ENCODE measurements around the gene EGFR.
"Not testable (repeated sequence)": the region's sequence is repeated elsewhere in the genome, so short reads cannot be mapped to it uniquely, and the experiment has no call there.

The EGFR gene

DNA sequence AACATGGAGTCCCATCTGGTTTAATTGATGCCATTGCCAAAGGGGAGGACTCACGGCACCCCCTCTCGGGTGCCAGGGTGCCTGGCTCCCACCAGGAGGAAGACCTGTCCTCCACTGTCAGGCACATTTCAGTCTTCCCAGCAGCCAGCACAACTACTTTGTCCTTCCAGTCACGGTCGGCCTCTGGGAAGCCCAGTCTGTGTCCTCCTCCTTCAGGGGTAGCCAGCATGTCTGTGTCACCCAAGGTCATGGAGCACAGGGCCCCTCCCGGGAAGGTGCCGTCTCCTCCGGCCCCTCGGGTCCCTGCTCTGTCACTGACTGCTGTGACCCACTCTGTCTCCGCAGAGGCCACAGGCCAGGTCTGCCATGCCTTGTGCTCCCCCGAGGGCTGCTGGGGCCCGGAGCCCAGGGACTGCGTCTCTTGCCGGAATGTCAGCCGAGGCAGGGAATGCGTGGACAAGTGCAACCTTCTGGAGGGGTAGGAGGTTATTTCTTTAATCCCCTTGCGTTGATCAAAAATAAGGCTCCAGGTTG, 142.4 kb downstream of the EGFR start:
- H3K27me3 ChIP-seq (ENCODE audit: control insufficient read depth in 2 of 2, insufficient read depth in 2 of 2, low read length in 2 of 2) = no peaks in the 10 kb centered on the region
- H3K4me3 ChIP-seq (ENCODE audit: low read length in 2 of 2) = no peak overlapping the region
- H3K27ac ChIP-seq (ENCODE audit: low read depth in 2 of 2, low read length in 2 of 2) = no peak overlapping the region
- no peak overlapping the region for H3K9ac ChIP-seq (ENCODE audit: low read depth in 1 of 2, low read length in 2 of 2)
- H3K36me3 ChIP-seq (ENCODE audit: control insufficient read depth in 2 of 2, insufficient read depth in 2 of 2, low read length in 2 of 2) = peaks cover 43 to 58% of the 10 kb centered on the region in 2 donors
- H3K4me1 ChIP-seq (ENCODE audit: control insufficient read depth in 2 of 2, insufficient read depth in 2 of 2, low read length in 2 of 2) = no peaks in the 10 kb centered on the region
- H3K9me3 ChIP-seq (ENCODE audit: control insufficient read depth in 2 of 2, low read length in 2 of 2) = no peaks in the 10 kb centered on the region

- Histone ChIP-seq H3K27me3 (ENCODE audit: control insufficient read depth in 2 of 2, insufficient read depth in 2 of 2, low read length in 2 of 2) (no peaks in the 10 kb centered on the region), H3K9me3 (ENCODE audit: control insufficient read depth in 2 of 2, low read length in 2 of 2) (no peaks in the 10 kb centered on the region), H3K9ac (ENCODE audit: low read depth in 1 of 2, low read length in 2 of 2) (no peak overlapping the region), H3K27ac (ENCODE audit: low read depth in 2 of 2, low read length in 2 of 2) (no peak overlapping the region), H3K4me3 (ENCODE audit: low read length in 2 of 2) (no peak overlapping the region), H3K36me3 (ENCODE audit: control insufficient read depth in 2 of 2, insufficient read depth in 2 of 2, low read length in 2 of 2) (peaks cover 46 to 65% of the 10 kb centered on the region in 2 donors), H3K4me1 (ENCODE audit: control insufficient read depth in 2 of 2, insufficient read depth in 2 of 2, low read length in 2 of 2) (no peaks in the 10 kb centered on the region)
Measured at GRCh38 chr7:55162476-55162875, 143.7 kb downstream of the EGFR start.

GRCh38 chr7:55163733-55164132, 144.9 kb downstream of the EGFR start:
- Histone ChIP-seq H3K9me3 (ENCODE audit: control insufficient read depth in 2 of 2, low read length in 2 of 2) (no peaks in the 10 kb centered on the region), H3K27ac (ENCODE audit: low read depth in 2 of 2, low read length in 2 of 2) (no peak overlapping the region), H3K4me3 (ENCODE audit: low read length in 2 of 2) (no peak overlapping the region), H3K27me3 (ENCODE audit: control insufficient read depth in 2 of 2, insufficient read depth in 2 of 2, low read length in 2 of 2) (no peaks in the 10 kb centered on the region), H3K4me1 (ENCODE audit: control insufficient read depth in 2 of 2, insufficient read depth in 2 of 2, low read length in 2 of 2) (no peaks in the 10 kb centered on the region), H3K9ac (ENCODE audit: low read depth in 1 of 2, low read length in 2 of 2) (no peak overlapping the region), H3K36me3 (ENCODE audit: control insufficient read depth in 2 of 2, insufficient read depth in 2 of 2, low read length in 2 of 2) (peaks cover 39 to 52% of the 10 kb centered on the region in 2 donors)

GRCh38 chr7:55164527-55164926, 145.7 kb downstream of the EGFR start:
- Histone ChIP-seq H3K9ac (ENCODE audit: low read depth in 1 of 2, low read length in 2 of 2) (no peak overlapping the region), H3K4me1 (ENCODE audit: control insufficient read depth in 2 of 2, insufficient read depth in 2 of 2, low read length in 2 of 2) (no peaks in the 10 kb centered on the region), H3K27me3 (ENCODE audit: control insufficient read depth in 2 of 2, insufficient read depth in 2 of 2, low read length in 2 of 2) (no peaks in the 10 kb centered on the region), H3K36me3 (ENCODE audit: control insufficient read depth in 2 of 2, insufficient read depth in 2 of 2, low read length in 2 of 2) (peaks cover 40 to 46% of the 10 kb centered on the region in 2 donors), H3K9me3 (ENCODE audit: control insufficient read depth in 2 of 2, low read length in 2 of 2) (no peaks in the 10 kb centered on the region), H3K4me3 (ENCODE audit: low read length in 2 of 2) (no peak overlapping the region), H3K27ac (ENCODE audit: low read depth in 2 of 2, low read length in 2 of 2) (no peak overlapping the region)

DNA sequence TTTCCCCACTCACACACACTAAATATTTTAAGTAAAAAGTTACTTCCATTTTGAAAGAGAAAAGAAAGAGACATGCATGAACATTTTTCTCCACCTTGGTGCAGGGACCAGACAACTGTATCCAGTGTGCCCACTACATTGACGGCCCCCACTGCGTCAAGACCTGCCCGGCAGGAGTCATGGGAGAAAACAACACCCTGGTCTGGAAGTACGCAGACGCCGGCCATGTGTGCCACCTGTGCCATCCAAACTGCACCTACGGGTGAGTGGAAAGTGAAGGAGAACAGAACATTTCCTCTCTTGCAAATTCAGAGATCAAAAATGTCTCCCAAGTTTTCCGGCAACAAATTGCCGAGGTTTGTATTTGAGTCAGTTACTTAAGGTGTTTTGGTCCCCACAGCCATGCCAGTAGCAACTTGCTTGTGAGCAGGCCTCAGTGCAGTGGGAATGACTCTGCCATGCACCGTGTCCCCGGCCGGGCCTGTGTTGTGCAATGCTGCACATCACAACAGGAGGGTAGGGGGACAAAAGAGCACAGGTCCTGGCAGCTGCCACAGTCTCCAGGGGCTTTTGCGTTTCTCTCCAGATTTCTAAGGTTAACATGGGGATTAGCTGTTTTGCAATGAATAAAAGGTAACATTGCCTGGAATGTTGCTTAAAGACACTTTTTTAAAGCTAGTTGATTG, 146.5 kb downstream of the EGFR start:
- Histone ChIP-seq H3K36me3 (ENCODE audit: control insufficient read depth in 2 of 2, insufficient read depth in 2 of 2, low read length in 2 of 2) (peaks cover 46 to 52% of the 10 kb centered on the region in 2 donors), H3K27ac (ENCODE audit: low read depth in 2 of 2, low read length in 2 of 2) (no peak overlapping the region), H3K9ac (ENCODE audit: low read depth in 1 of 2, low read length in 2 of 2) (no peak overlapping the region), H3K9me3 (ENCODE audit: control insufficient read depth in 2 of 2, low read length in 2 of 2) (no peaks in the 10 kb centered on the region), H3K27me3 (ENCODE audit: control insufficient read depth in 2 of 2, insufficient read depth in 2 of 2, low read length in 2 of 2) (no peaks in the 10 kb centered on the region), H3K4me3 (ENCODE audit: low read length in 2 of 2) (no peak overlapping the region), H3K4me1 (ENCODE audit: control insufficient read depth in 2 of 2, insufficient read depth in 2 of 2, low read length in 2 of 2) (no peaks in the 10 kb centered on the region)

GRCh38 chr7:55167296-55167695, 148.5 kb downstream of the EGFR start:
- not testable (repeated sequence) for H3K9ac ChIP-seq (ENCODE audit: low read depth in 1 of 2, low read length in 2 of 2); H3K27ac ChIP-seq (ENCODE audit: low read depth in 2 of 2, low read length in 2 of 2); H3K4me1 ChIP-seq (ENCODE audit: control insufficient read depth in 2 of 2, insufficient read depth in 2 of 2, low read length in 2 of 2); H3K4me3 ChIP-seq (ENCODE audit: low read length in 2 of 2); H3K27me3 ChIP-seq (ENCODE audit: control insufficient read depth in 2 of 2, insufficient read depth in 2 of 2, low read length in 2 of 2); H3K9me3 ChIP-seq (ENCODE audit: control insufficient read depth in 2 of 2, low read length in 2 of 2)
- H3K36me3 ChIP-seq (ENCODE audit: control insufficient read depth in 2 of 2, insufficient read depth in 2 of 2, low read length in 2 of 2) = peaks cover 51 to 60% of the 10 kb centered on the region in 2 donors

DNA sequence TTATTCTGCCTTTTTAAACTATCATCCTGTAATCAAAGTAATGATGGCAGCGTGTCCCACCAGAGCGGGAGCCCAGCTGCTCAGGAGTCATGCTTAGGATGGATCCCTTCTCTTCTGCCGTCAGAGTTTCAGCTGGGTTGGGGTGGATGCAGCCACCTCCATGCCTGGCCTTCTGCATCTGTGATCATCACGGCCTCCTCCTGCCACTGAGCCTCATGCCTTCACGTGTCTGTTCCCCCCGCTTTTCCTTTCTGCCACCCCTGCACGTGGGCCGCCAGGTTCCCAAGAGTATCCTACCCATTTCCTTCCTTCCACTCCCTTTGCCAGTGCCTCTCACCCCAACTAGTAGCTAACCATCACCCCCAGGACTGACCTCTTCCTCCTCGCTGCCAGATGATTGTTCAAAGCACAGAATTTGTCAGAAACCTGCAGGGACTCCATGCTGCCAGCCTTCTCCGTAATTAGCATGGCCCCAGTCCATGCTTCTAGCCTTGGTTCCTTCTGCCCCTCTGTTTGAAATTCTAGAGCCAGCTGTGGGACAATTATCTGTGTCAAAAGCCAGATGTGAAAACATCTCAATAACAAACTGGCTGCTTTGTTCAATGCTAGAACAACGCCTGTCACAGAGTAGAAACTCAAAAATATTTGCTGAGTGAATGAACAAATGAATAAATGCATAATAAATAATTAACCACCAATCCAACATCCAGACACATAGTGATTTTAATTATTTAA, 151.7 kb downstream of the EGFR start:
- Histone ChIP-seq H3K27ac (ENCODE audit: low read depth in 2 of 2, low read length in 2 of 2) (no peak overlapping the region), H3K9me3 (ENCODE audit: control insufficient read depth in 2 of 2, low read length in 2 of 2) (no peaks in the 10 kb centered on the region), H3K27me3 (ENCODE audit: control insufficient read depth in 2 of 2, insufficient read depth in 2 of 2, low read length in 2 of 2) (no peaks in the 10 kb centered on the region), H3K36me3 (ENCODE audit: control insufficient read depth in 2 of 2, insufficient read depth in 2 of 2, low read length in 2 of 2) (peaks cover 61 to 65% of the 10 kb centered on the region in 2 donors), H3K4me3 (ENCODE audit: low read length in 2 of 2) (no peak overlapping the region), H3K9ac (ENCODE audit: low read depth in 1 of 2, low read length in 2 of 2) (no peak overlapping the region), H3K4me1 (ENCODE audit: control insufficient read depth in 2 of 2, insufficient read depth in 2 of 2, low read length in 2 of 2) (no peaks in the 10 kb centered on the region)

GRCh38 chr7:55171157-55171556, 152.3 kb downstream of the EGFR start:
- Histone ChIP-seq H3K9ac (ENCODE audit: low read depth in 1 of 2, low read length in 2 of 2) (no peak overlapping the region), H3K36me3 (ENCODE audit: control insufficient read depth in 2 of 2, insufficient read depth in 2 of 2, low read length in 2 of 2) (peaks cover 57 to 60% of the 10 kb centered on the region in 2 donors), H3K9me3 (ENCODE audit: control insufficient read depth in 2 of 2, low read length in 2 of 2) (no peaks in the 10 kb centered on the region), H3K27ac (ENCODE audit: low read depth in 2 of 2, low read length in 2 of 2) (no peak overlapping the region), H3K27me3 (ENCODE audit: control insufficient read depth in 2 of 2, insufficient read depth in 2 of 2, low read length in 2 of 2) (no peaks in the 10 kb centered on the region), H3K4me3 (ENCODE audit: low read length in 2 of 2) (no peak overlapping the region), H3K4me1 (ENCODE audit: control insufficient read depth in 2 of 2, insufficient read depth in 2 of 2, low read length in 2 of 2) (no peaks in the 10 kb centered on the region)

- H3K9me3 ChIP-seq (ENCODE audit: control insufficient read depth in 2 of 2, low read length in 2 of 2) = no peaks in the 10 kb centered on the region
- H3K27me3 ChIP-seq (ENCODE audit: control insufficient read depth in 2 of 2, insufficient read depth in 2 of 2, low read length in 2 of 2) = no peaks in the 10 kb centered on the region
- peaks cover 0 to under 1% of the 10 kb centered on the region in 2 donors for H3K4me1 ChIP-seq (ENCODE audit: control insufficient read depth in 2 of 2, insufficient read depth in 2 of 2, low read length in 2 of 2)
- H3K4me3 ChIP-seq (ENCODE audit: low read length in 2 of 2) = no peak overlapping the region
- no peak overlapping the region for H3K9ac ChIP-seq (ENCODE audit: low read depth in 1 of 2, low read length in 2 of 2)
- H3K27ac ChIP-seq (ENCODE audit: low read depth in 2 of 2, low read length in 2 of 2) = no peak overlapping the region
- H3K36me3 ChIP-seq (ENCODE audit: control insufficient read depth in 2 of 2, insufficient read depth in 2 of 2, low read length in 2 of 2) = peaks cover 49 to 55% of the 10 kb centered on the region in 2 donors
Measured at GRCh38 chr7:55172161-55172560, 153.3 kb downstream of the EGFR start.

GRCh38 chr7:55172881-55173609, 154.2 kb downstream of the EGFR start:
- Histone ChIP-seq H3K27me3 (ENCODE audit: control insufficient read depth in 2 of 2, insufficient read depth in 2 of 2, low read length in 2 of 2) (no peaks in the 10 kb centered on the region), H3K9me3 (ENCODE audit: control insufficient read depth in 2 of 2, low read length in 2 of 2) (no peaks in the 10 kb centered on the region), H3K9ac (ENCODE audit: low read depth in 1 of 2, low read length in 2 of 2) (no peak overlapping the region), H3K4me3 (ENCODE audit: low read length in 2 of 2) (no peak overlapping the region), H3K4me1 (ENCODE audit: control insufficient read depth in 2 of 2, insufficient read depth in 2 of 2, low read length in 2 of 2) (peaks cover 0 to 6% of the 10 kb centered on the region in 2 donors), H3K36me3 (ENCODE audit: control insufficient read depth in 2 of 2, insufficient read depth in 2 of 2, low read length in 2 of 2) (peaks cover 49 to 54% of the 10 kb centered on the region in 2 donors), H3K27ac (ENCODE audit: low read depth in 2 of 2, low read length in 2 of 2) (no peak overlapping the region)

Measured in mucosa of rectum (tissue), 2 donors.